GM23248 (cell line): ENCODE measurements around the gene HSP90AB1. TPM values are rescaled to one million over a fixed set of nuclear protein-coding genes. Genes with fewer than 3 reads are reported as not detected.

Experiments
- DNase-seq: peaks from one replicate; pipeline ENCODE4 v3.0.0-alpha.2; 2015
- H2AFZ ChIP-seq: fragments of 200-600 bp; sonication (generic); 2 replicates; pipeline ENCODE4 v1.6.1; 2016; ENCODE audit warnings: antibody characterized with exemption
- H3F3A ChIP-seq: fragments of 200-600 bp; sonication (generic); 2 replicates; pipeline ENCODE4 v1.6.1; 2016; ENCODE audit warnings: mild to moderate bottlenecking, antibody characterized with exemption, mixed run types; ENCODE audit not compliant: insufficient read depth
- H3K27ac ChIP-seq: fragments of 200-600 bp; sonication (generic); 2 replicates; pipeline ENCODE4 v1.5.1; 2016; ENCODE audit warnings: mild to moderate bottlenecking
- H3K27me3 ChIP-seq: fragments of 200-600 bp; sonication (generic); replicated peaks from 2 replicates; pipeline ENCODE4 v1.6.1; 2016; ENCODE audit warnings: mild to moderate bottlenecking; ENCODE audit not compliant: insufficient read depth
- H3K36me3 ChIP-seq: fragments of 200-600 bp; sonication (generic); 2 replicates; pipeline ENCODE4 v1.6.1; 2016; ENCODE audit warnings: low read depth, mild to moderate bottlenecking
- H3K4me1 ChIP-seq: fragments of 200-600 bp; sonication (generic); 2 replicates; pipeline ENCODE4 v1.6.1; 2016; ENCODE audit warnings: mild to moderate bottlenecking; ENCODE audit not compliant: insufficient read depth
- H3K4me2 ChIP-seq: fragments of 200-600 bp; sonication (generic); one replicate; pipeline ENCODE4 v1.6.1; 2016; ENCODE audit warnings: mild to moderate bottlenecking; ENCODE audit not compliant: unreplicated experiment
- H3K4me3 ChIP-seq: fragments of 200-600 bp; sonication (generic); 2 replicates; pipeline ENCODE4 v1.5.1; 2016; ENCODE audit warnings: mild to moderate bottlenecking
- H3K79me2 ChIP-seq: fragments of 200-600 bp; sonication (generic); 2 replicates; pipeline ENCODE4 v1.6.1; 2016; ENCODE audit warnings: mild to moderate bottlenecking; ENCODE audit not compliant: insufficient read depth
- H3K9ac ChIP-seq: fragments of 200-600 bp; sonication (generic); 2 replicates; pipeline ENCODE4 v1.6.1; 2016; ENCODE audit warnings: mild to moderate bottlenecking
- H3K9me2 ChIP-seq: fragments of 200-600 bp; sonication (generic); 2 replicates; pipeline ENCODE4 v1.6.1; 2016; ENCODE audit warnings: mixed run types, mild to moderate bottlenecking, moderate library complexity; ENCODE audit not compliant: insufficient read depth
- H3K9me3 ChIP-seq: fragments of 200-600 bp; sonication (generic); one replicate; pipeline ENCODE4 v1.6.1; 2017; ENCODE audit warnings: low read depth
- H4K20me1 ChIP-seq: fragments of 200-600 bp; sonication (generic); 2 replicates; pipeline ENCODE4 v1.6.0; 2016; ENCODE audit not compliant: insufficient read depth
- EZH2 ChIP-seq: fragments of 200-600 bp; sonication (generic); IDR thresholded peaks from 2 replicates; pipeline ENCODE4 v1.6.1; 2018; ENCODE audit warnings: antibody characterized with exemption, mild to moderate bottlenecking; ENCODE audit not compliant: insufficient read depth, poor library complexity, severe bottlenecking
- EZH2phosphoT487 ChIP-seq: fragments of 200-600 bp; sonication (generic); IDR thresholded peaks from 2 replicates; pipeline ENCODE4 v1.6.1; 2018; ENCODE audit warnings: antibody characterized with exemption, moderate library complexity, mild to moderate bottlenecking, low read depth; ENCODE audit not compliant: insufficient read depth
- WGBS, 2 experiments: methylation state at CpG; one replicate each; pipeline ENCODE4 v1.1.6; 2015 to 2017; ENCODE audit warnings: low lambda C conversion rate in 2 of 2, low coverage in 1 of 2; ENCODE audit errors: missing lambda C conversion rate in 2 of 2; 5-methylcytosine and 5-hydroxymethylcytosine counted together
- in situ Hi-C: fragments of 300-500 bp; cut with MboI; formaldehyde crosslinking; loops from 2 replicates; pipeline ENCODE4 v1.15.0; 2020
- polyA plus RNA-seq: library from polyadenylated mRNA; unstranded; fragments of >200 nt; fragmentation: Nextera tagmentation; extraction: Ambion mirVana; gene quantifications from 2 replicates; pipeline ENCODE4 v1.2.1, GENCODE V29; 2016
- total RNA-seq: library from RNA; depleted of rRNA; stranded (reverse); fragments of >200 nt; shearing (Covaris generic); gene quantifications from 2 replicates; pipeline ENCODE4 v1.2.3, GENCODE V29; 2014

Gene HSP90AB1
- total and polyA plus RNA-seq, 2 experiments from 2014 or later = 392 to 732 TPM

- Histone ChIP-seq H3K79me2 (no peaks in the 10 kb centered on the region; the same call in 1 of the 2 replicates), H3K9ac (peak overlapping the region; percentile 52), H3K27me3 (no peaks in the 10 kb centered on the region), H3F3A (0 out of 2 replicates have a peak, but pooled peaks cover 13% of the 10 kb centered on the region), H3K4me1 (peaks cover 28% of the 10 kb centered on the region), H3K9me3 (no peaks in the 10 kb centered on the region), H3K4me2 (peak overlapping the region; percentile 60), H3K9me2 (no peaks in the 10 kb centered on the region), H4K20me1 (no peaks in the 10 kb centered on the region), H3K4me3 (peak overlapping the region; percentile 67), H2AFZ (peak overlapping the region; percentile 71), H3K27ac (no peak overlapping the region), H3K36me3 (no peaks in the 10 kb centered on the region)
- TF ChIP-seq EZH2phosphoT487 (no peak), EZH2 (no peak)
- 18 to 23% methylated on average over 8 to 12 of the region's 18 CpGs for WGBS, 2 experiments
- peak; percentile 63 for DNase-seq
- in situ Hi-C loops = no loop called here
Observed at GRCh38 chr6:44224029-44224964, 22.6 kb upstream of the HSP90AB1 start.

DNA sequence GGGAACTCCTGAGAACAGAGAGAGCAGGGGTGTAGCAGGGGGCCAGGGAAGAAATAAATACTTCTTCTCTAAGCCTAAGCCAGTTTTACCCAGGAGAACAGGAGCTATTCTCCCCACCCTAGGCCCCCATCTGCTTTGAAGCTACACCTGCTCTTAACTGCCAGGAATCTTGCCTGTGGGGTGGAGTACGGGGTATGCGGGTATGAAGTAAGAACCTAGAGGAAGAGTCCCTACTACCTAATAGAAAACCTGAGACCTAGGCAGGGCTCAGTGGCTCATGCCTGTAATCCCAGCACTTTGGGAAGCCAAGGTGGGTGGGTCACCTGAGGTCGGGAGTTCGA lies 22.0 kb upstream of the HSP90AB1 start:
- Histone ChIP-seq H3K9me3 (no peaks in the 10 kb centered on the region), H3K36me3 (no peaks in the 10 kb centered on the region), H3K4me3 (no peak overlapping the region), H3F3A (0 out of 2 replicates have a peak, but pooled peaks cover 13% of the 10 kb centered on the region), H3K4me1 (peaks cover 30% of the 10 kb centered on the region), H3K79me2 (no peaks in the 10 kb centered on the region; the same call in 1 of the 2 replicates), H3K27ac (no peak overlapping the region), H3K27me3 (no peaks in the 10 kb centered on the region), H3K9me2 (no peaks in the 10 kb centered on the region), H4K20me1 (no peaks in the 10 kb centered on the region), H3K4me2 (no peak overlapping the region), H2AFZ (no peak overlapping the region), H3K9ac (no peak overlapping the region)
- no peak for DNase-seq
- 79 to 84% methylated on average over 4 of the region's 4 CpGs for WGBS, 2 experiments
- TF ChIP-seq EZH2phosphoT487 = no peak
- no peak for TF ChIP-seq EZH2
- in situ Hi-C loops = no loop called here

DNA sequence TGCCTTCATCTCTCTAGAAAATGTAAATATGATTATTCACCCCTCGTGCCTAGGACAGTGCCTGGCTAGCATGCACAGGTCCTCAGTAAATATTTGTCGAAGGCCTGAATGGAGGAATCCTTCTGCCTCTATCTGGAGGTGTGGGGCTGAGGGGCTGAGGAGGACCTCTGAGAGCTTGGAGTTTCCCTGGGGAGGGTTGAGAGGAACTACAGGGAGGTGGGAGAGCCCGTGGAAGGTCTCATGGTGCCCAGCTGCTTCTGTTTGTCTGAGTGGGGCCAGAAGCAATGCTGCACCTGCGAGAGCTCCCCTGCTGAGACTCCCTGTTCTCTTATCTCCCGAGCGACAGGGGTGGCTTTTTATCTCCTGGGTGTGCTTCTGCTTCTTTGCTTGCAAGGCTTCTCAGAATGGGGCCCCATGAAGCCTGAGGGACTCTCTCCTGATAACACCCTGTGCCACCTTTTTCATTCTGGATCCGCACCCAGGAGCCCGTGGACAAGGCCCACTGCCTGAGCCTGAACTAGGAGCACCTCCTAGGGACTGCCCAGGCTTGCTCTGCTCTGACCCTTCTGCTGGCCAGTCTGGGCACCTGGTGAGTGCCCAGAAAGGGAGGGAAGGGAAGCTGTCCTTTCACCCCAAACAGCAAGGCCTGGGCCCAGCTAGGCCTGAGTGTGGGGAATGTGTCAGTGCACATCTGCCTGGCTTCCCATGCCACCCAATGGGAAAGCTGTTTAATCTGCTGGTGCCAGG lies 21.1 kb upstream of the HSP90AB1 start:
- no peak overlapping the region for H3K4me3 ChIP-seq
- TF ChIP-seq EZH2phosphoT487 = no peak
- TF ChIP-seq EZH2 = no peak
- no peak for DNase-seq
- in situ Hi-C loops = no loop called here
- H3K9me2 ChIP-seq = no peaks in the 10 kb centered on the region
- H3K36me3 ChIP-seq = no peaks in the 10 kb centered on the region
- WGBS, 2 experiments = 82 to 91% methylated on average over 8 of the region's 8 CpGs
- H3K4me1 ChIP-seq = peaks cover 30% of the 10 kb centered on the region
- no peak overlapping the region for H3K27ac ChIP-seq
- no peak overlapping the region for H3K9ac ChIP-seq
- no peaks in the 10 kb centered on the region for H4K20me1 ChIP-seq
- H3K27me3 ChIP-seq = no peaks in the 10 kb centered on the region
- no peaks in the 10 kb centered on the region for H3K9me3 ChIP-seq
- H3F3A ChIP-seq = 0 out of 2 replicates have a peak, but pooled peaks cover 12% of the 10 kb centered on the region
- no peaks in the 10 kb centered on the region; the same call in 1 of the 2 replicates for H3K79me2 ChIP-seq
- no peak overlapping the region for H2AFZ ChIP-seq
- no peak overlapping the region for H3K4me2 ChIP-seq

DNA sequence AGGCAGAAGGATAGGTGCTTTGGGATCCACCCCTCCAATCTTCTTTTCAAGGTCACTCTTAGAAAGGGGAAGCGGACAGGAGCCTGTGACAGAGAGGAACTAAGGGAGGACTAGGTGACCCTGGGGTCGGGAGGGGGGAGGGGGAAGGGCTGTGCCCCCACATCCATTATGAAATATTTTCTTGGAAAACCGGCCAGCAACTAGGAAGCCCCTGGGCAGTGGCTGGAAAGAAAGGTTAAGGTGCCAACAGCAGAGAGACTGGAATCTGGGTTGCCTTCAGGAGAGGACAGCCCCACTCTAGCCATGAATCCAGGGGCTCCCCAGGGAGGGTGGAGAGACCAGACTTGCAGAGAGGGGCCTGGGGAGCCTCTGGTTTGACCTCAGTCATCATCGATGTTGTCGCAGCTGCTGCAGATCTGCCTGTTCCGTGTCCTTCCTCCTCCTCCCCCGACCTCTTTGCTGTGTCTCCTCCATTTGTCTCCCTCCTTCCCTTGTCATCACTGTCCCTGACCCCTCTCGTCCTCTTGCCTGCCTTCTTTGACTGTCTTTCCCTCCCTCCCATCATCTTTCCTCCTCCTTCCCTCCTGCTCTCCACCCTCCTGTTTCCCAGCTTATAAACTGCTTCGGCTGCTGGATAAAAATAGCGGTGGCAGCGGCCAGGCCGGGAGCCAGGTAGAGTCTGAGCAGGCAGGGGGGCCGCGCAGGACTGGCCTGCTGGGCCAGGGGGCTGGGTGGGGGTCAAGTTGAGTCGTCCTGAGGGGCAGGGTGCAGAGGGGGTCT lies 20.3 kb upstream of the HSP90AB1 start:
- Histone ChIP-seq H3K4me1 (peaks cover 23% of the 10 kb centered on the region), H4K20me1 (no peaks in the 10 kb centered on the region), H3F3A (0 out of 2 replicates have a peak, but pooled peaks cover 6% of the 10 kb centered on the region), H3K4me2 (no peak overlapping the region), H3K4me3 (no peak overlapping the region), H3K79me2 (no peaks in the 10 kb centered on the region; the same call in 1 of the 2 replicates), H3K9me3 (no peaks in the 10 kb centered on the region), H2AFZ (0 out of 2 replicates have a peak overlapping the region, but pooled peaks have one; percentile 16), H3K9ac (no peak overlapping the region), H3K27ac (no peak overlapping the region), H3K9me2 (no peaks in the 10 kb centered on the region), H3K27me3 (no peaks in the 10 kb centered on the region), H3K36me3 (no peaks in the 10 kb centered on the region)
- TF ChIP-seq EZH2 = no peak
- TF ChIP-seq EZH2phosphoT487 = no peak
- 39 to 40% methylated on average over 13 to 15 of the region's 15 CpGs for WGBS, 2 experiments
- no peak for DNase-seq
- in situ Hi-C loops = no loop called here
